ENCODE results near the gene AMELY. TPM values are rescaled to one million over a fixed set of nuclear protein-coding genes. Genes with fewer than 3 reads are reported as not detected.
"Not testable (repeated sequence)": the region's sequence is repeated elsewhere in the genome, so short reads cannot be mapped to it uniquely, and the experiment has no call there.

Gene AMELY
- total RNA-seq, 2 donors from 2014 or later, result not detected

GRCh38 chrY:6910372-6911252 lies 940 bp downstream of the AMELY start, which contains the start of gene TBL1Y:
Gene TBL1Y, plus strand, starts transcription at chrY:6910697. Its CDS starts 114,388 bp downstream, at chrY:7025085.
- ATAC-seq, result peak; percentile 78
- Histone ChIP-seq H3K27me3 (no peaks in the 10 kb centered on the region), H3K4me1 (peaks cover 8% of the 10 kb centered on the region), H3K9me3 (no peaks in the 10 kb centered on the region), H3K27ac (peak within 1 kb of the TSS in 2 of 4 donors; percentile 69 to 71), H3K36me3 (replicated peaks in 1 of 2; ENCODE audit: insufficient read depth in 1 of 2, low read depth in 2 of 2) (no peaks in the 10 kb centered on the region), H3K4me3 (peak within 1 kb of the TSS in 1 of 2 donors; percentile 48)
- peak in 2 of 4 donors; percentile 56 to 64 for DNase-seq
- intact Hi-C loops (cut with DNase I), result no loop called here
- WGBS, 2 donors, result 0% methylated on average over 29 of the region's 91 CpGs; no CpG with 5 or more reads in 1 of the 2 donors
- no peak for TF ChIP-seq POLR2A (IDR thresholded peaks at IDR 0.05)
- TF ChIP-seq, protein P1, sequence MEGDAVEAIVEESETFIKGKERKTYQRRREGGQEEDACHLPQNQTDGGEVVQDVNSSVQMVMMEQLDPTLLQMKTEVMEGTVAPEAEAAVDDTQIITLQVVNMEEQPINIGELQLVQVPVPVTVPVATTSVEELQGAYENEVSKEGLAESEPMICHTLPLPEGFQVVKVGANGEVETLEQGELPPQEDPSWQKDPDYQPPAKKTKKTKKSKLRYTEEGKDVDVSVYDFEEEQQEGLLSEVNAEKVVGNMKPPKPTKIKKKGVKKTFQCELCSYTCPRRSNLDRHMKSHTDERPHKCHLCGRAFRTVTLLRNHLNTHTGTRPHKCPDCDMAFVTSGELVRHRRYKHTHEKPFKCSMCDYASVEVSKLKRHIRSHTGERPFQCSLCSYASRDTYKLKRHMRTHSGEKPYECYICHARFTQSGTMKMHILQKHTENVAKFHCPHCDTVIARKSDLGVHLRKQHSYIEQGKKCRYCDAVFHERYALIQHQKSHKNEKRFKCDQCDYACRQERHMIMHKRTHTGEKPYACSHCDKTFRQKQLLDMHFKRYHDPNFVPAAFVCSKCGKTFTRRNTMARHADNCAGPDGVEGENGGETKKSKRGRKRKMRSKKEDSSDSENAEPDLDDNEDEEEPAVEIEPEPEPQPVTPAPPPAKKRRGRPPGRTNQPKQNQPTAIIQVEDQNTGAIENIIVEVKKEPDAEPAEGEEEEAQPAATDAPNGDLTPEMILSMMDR (IDR thresholded peaks at IDR 0.05), result no peak

DNA sequence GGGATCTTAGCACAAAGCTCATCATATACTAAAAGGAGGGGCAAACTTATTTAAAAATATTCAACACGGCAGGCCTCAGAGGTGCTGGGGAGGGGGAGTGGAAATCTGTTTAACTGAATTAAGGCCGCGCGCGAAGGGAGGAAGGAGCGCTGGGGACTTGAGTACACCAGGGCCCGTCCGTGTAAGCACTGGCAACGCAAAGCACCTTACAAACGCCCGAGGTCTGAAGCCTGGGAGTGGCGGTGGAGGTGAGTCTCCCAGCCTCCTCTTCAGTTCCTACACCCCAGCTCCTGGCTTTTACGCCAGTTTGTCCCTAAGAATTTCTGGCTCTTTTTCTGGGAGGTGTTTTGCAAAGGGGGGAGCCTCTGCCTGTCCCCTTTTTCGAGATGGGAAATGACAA lies 1.7 kb downstream of the AMELY start:
- ATAC-seq (no peak), DNase-seq (peak in 1 of 4 donors; percentile 21)
- Histone ChIP-seq H3K4me1 (peaks cover 8% of the 10 kb centered on the region), H3K36me3 (replicated peaks in 1 of 2; ENCODE audit: insufficient read depth in 1 of 2, low read depth in 2 of 2) (no peaks in the 10 kb centered on the region), H3K4me3 (peak overlapping the region in 1 of 2 donors; percentile 48), H3K27me3 (no peaks in the 10 kb centered on the region), H3K9me3 (no peaks in the 10 kb centered on the region), H3K27ac (peak overlapping the region in 2 of 4 donors; percentile 69 to 71)
- TF ChIP-seq, protein P1 (IDR thresholded peaks at IDR 0.05), result no peak
- no peak for TF ChIP-seq POLR2A (IDR thresholded peaks at IDR 0.05)
- WGBS, 2 donors, result 2 to 4% methylated on average over 12 to 14 of the region's 14 CpGs
- intact Hi-C loops (cut with DNase I), result no loop called here

DNA sequence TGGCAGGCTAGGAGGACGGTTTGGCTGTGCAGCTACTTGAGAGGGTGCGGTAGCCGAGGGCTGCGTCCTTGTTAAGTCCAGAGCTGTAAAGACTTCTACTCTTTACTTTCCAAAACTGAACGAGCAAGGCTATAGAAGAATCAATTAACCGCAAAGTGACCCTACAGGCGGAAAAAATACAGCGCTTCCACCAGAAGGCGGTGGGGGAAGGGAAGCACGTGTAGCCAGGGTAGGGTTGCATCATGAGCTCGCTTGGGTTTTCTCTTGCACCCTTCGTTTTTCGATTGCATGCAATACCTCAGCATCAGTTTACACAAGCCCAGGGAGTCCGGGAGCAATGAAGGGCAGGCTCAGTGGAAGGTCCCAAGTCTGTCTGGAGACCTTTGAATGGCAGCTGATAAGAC lies 2.4 kb downstream of the AMELY start:
- intact Hi-C loops (cut with DNase I), result no loop called here
- Histone ChIP-seq H3K4me3 (no peak overlapping the region), H3K27ac (no peak overlapping the region), H3K36me3 (replicated peaks in 1 of 2; ENCODE audit: insufficient read depth in 1 of 2, low read depth in 2 of 2) (no peaks in the 10 kb centered on the region), H3K9me3 (no peaks in the 10 kb centered on the region), H3K4me1 (peaks cover 8% of the 10 kb centered on the region), H3K27me3 (no peaks in the 10 kb centered on the region)
- WGBS, 2 donors, result 0 to 3% methylated on average over 11 to 14 of the region's 14 CpGs
- DNase-seq (peak in 2 of 4 donors; percentile 41 to 56), ATAC-seq (peak; percentile 30)
- no peak for TF ChIP-seq POLR2A (IDR thresholded peaks at IDR 0.05)
- TF ChIP-seq, protein P1 (IDR thresholded peaks at IDR 0.05), result no peak

DNA sequence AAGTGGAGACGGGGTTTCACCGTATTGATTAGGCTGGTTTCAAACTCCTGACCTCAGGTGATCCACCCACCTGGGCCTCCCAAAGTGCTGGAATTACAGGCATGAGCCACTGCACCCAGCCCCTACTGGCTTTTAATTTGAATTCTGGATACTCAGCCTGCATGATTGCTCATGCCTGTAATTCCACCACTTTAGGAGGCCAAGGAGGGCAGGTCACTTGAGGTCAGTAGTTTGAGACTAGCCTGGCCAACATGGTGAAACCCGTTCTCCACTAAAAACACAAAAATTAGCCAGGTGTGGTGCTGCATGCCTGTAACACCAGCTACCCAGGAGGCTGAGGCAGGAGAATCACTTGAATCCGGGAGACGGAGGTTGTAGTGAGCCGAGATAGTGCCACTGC lies 3.5 kb downstream of the AMELY start:
- DNase-seq; H3K27me3 ChIP-seq; H3K9me3 ChIP-seq; H3K4me3 ChIP-seq; ATAC-seq; H3K27ac ChIP-seq; H3K36me3 ChIP-seq (replicated peaks in 1 of 2; ENCODE audit: insufficient read depth in 1 of 2, low read depth in 2 of 2); intact Hi-C loops (cut with DNase I); H3K4me1 ChIP-seq: not testable (repeated sequence)
- 63 to 68% methylated on average over 3 of the region's 6 CpGs for WGBS, 2 donors

DNA sequence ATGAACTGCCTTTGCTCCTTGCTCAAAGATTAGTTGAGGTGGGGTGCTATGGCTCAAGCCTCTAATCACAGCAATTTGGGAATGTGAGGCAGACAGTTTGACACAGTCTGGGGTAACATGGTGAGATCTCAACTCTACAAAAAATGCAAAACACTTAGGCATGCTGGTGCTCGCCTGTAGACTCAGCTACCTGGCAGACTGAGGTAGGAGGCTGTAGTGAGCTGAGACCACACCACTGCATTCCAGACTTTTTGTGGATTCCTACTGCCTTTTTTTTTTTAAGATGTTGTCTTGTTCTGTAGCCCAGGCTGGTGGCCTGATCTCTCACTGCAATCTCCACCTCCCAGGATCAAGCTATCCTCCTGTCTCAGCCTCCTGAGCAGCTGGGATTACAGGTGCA lies 4.0 kb downstream of the AMELY start:
- H3K27ac ChIP-seq, result no peak overlapping the region
- H3K4me1 ChIP-seq, result peaks cover 8% of the 10 kb centered on the region
- no peak for ATAC-seq
- H3K36me3 ChIP-seq (replicated peaks in 1 of 2; ENCODE audit: insufficient read depth in 1 of 2, low read depth in 2 of 2), result no peaks in the 10 kb centered on the region
- no peak for DNase-seq
- H3K4me3 ChIP-seq, result no peak overlapping the region
- intact Hi-C loops (cut with DNase I), result no loop called here
- TF ChIP-seq POLR2A (IDR thresholded peaks at IDR 0.05), result no peak
- TF ChIP-seq, protein P1 (IDR thresholded peaks at IDR 0.05), result no peak
- WGBS, 2 donors, result 83 to 89% methylated on average over 1 of the region's 1 CpG
- H3K9me3 ChIP-seq, result no peaks in the 10 kb centered on the region
- H3K27me3 ChIP-seq, result no peaks in the 10 kb centered on the region

DNA sequence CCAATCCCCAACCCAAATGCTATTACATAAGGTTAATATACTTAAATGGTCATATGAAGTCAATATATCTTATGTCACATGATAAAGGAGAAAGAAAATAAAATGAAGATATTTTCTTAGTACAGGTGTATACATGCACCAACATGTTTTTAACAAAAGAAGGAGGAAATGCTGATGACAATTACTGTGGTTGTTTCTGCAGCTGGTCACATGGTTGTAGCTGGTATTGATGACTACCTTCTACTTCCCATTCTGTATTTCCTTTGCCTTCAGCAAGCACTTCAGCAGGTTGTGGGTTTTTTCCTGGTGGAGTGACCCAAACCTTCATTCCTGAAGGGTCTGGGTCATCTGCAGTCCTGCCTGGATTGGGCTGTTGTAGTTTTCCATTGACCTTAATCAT lies 9.4 kb downstream of the AMELY start:
- H3K4me1 ChIP-seq, result not testable (repeated sequence)

More for the DNA sequence above, 9.4 kb downstream of the AMELY start:
- DNase-seq; H3K9me3 ChIP-seq; H3K4me3 ChIP-seq; H3K27ac ChIP-seq; H3K36me3 ChIP-seq (replicated peaks in 1 of 2; ENCODE audit: insufficient read depth in 1 of 2, low read depth in 2 of 2); ATAC-seq; intact Hi-C loops (cut with DNase I); H3K27me3 ChIP-seq: not testable (repeated sequence)

All from body of pancreas (tissue), 4 donors.